IPS-18c (cell line): ENCODE data around the gene FUT4.
"Not testable (repeated sequence)": the region's sequence is repeated elsewhere in the genome, so short reads cannot be mapped to it uniquely, and the experiment has no call there.

Source experiments
- H3K4me3 ChIP-seq: 2 replicates; pipeline ENCODE4 v1.7.0; 2013; ENCODE audit warnings: low read depth, mild to moderate bottlenecking, low read length, moderate library complexity; ENCODE audit not compliant: insufficient read depth
- H3K9me3 ChIP-seq: one replicate; pipeline ENCODE4 v1.6.1; 2013; ENCODE audit warnings: mild to moderate bottlenecking, low read length, moderate library complexity; ENCODE audit not compliant: control insufficient read depth, insufficient read depth

Gene FUT4

GRCh38 chr11:94543695-94544645 is at the start of gene FUT4:
TSS of gene FUT4 (plus strand) at chr11:94543921. CDS start at chr11:94544134, 213 bp downstream.
- no peaks in the 10 kb centered on the region for H3K9me3 ChIP-seq
- peak within 1 kb of the TSS; percentile 70 for H3K4me3 ChIP-seq

GRCh38 chr11:94494126-94494680 is 49.5 kb upstream of the FUT4 start:
- H3K4me3 ChIP-seq = peak overlapping the region; percentile 92

GRCh38 chr11:94500181-94500580 is 43.5 kb upstream of the FUT4 start:
- no peak overlapping the region for H3K4me3 ChIP-seq
- no peaks in the 10 kb centered on the region for H3K9me3 ChIP-seq

More at GRCh38 chr11:94494126-94494680, 49.5 kb upstream of the FUT4 start:
- no peaks in the 10 kb centered on the region for H3K9me3 ChIP-seq

- H3K4me3 ChIP-seq = no peak overlapping the region
- no peaks in the 10 kb centered on the region for H3K9me3 ChIP-seq
Measured at GRCh38 chr11:94501522-94501921, 42.2 kb upstream of the FUT4 start.

- Histone ChIP-seq H3K4me3 (no peak overlapping the region), H3K9me3 (no peaks in the 10 kb centered on the region)
Measured at GRCh38 chr11:94504689-94505293, 38.9 kb upstream of the FUT4 start.

- H3K4me3 ChIP-seq, H3K9me3 ChIP-seq: not testable (repeated sequence)
Measured at GRCh38 chr11:94506513-94506912, 37.2 kb upstream of the FUT4 start.

GRCh38 chr11:94507485-94507884 is 36.2 kb upstream of the FUT4 start:
- no peak overlapping the region for H3K4me3 ChIP-seq
- H3K9me3 ChIP-seq = no peaks in the 10 kb centered on the region

GRCh38 chr11:94511932-94512781 is 31.6 kb upstream of the FUT4 start, which contains the start of gene C11orf97:
TSS of gene C11orf97 (plus strand) at chr11:94512461. CDS start at chr11:94512529, 68 bp downstream.
- Histone ChIP-seq H3K4me3 (peak within 1 kb of the TSS; percentile 54), H3K9me3 (no peaks in the 10 kb centered on the region)

GRCh38 chr11:94513091-94513490 is 30.6 kb upstream of the FUT4 start:
- no peak overlapping the region for H3K4me3 ChIP-seq
- no peaks in the 10 kb centered on the region for H3K9me3 ChIP-seq

GRCh38 chr11:94515398-94515797 is 28.3 kb upstream of the FUT4 start:
- Histone ChIP-seq H3K9me3 (no peaks in the 10 kb centered on the region), H3K4me3 (no peak overlapping the region)

GRCh38 chr11:94516725-94517124 is 27.0 kb upstream of the FUT4 start:
- H3K9me3 ChIP-seq = no peaks in the 10 kb centered on the region

GRCh38 chr11:94518300-94518699 is 25.4 kb upstream of the FUT4 start:
- Histone ChIP-seq H3K4me3 (no peak overlapping the region), H3K9me3 (no peaks in the 10 kb centered on the region)

More at GRCh38 chr11:94516725-94517124, 27.0 kb upstream of the FUT4 start:
- H3K4me3 ChIP-seq = no peak overlapping the region

GRCh38 chr11:94519478-94520084 is 24.1 kb upstream of the FUT4 start:
- Histone ChIP-seq H3K4me3 (no peak overlapping the region), H3K9me3 (no peaks in the 10 kb centered on the region)

- Histone ChIP-seq H3K9me3 (no peaks in the 10 kb centered on the region), H3K4me3 (no peak overlapping the region)
Measured at GRCh38 chr11:94521684-94522083, 22.0 kb upstream of the FUT4 start.

GRCh38 chr11:94524341-94524740 is 19.4 kb upstream of the FUT4 start:
- H3K4me3 ChIP-seq = no peak overlapping the region
- H3K9me3 ChIP-seq = no peaks in the 10 kb centered on the region

GRCh38 chr11:94525546-94526324 is 18.0 kb upstream of the FUT4 start:
- Histone ChIP-seq H3K4me3 (no peak overlapping the region), H3K9me3 (no peaks in the 10 kb centered on the region)
